CD4-positive, alpha-beta T cell treated with Interleukin-17A for 4 hours (primary cell): ENCODE data around the gene PAM16.
"Not testable (repeated sequence)": the region's sequence is repeated elsewhere in the genome, so short reads cannot be mapped to it uniquely, and the experiment has no call there.

Experiments
- DNase-seq: peaks from one replicate; pipeline ENCODE4 v3.0.0-alpha.2; 2020; ENCODE audit warnings: mixed read lengths

PAM16 gene

DNA sequence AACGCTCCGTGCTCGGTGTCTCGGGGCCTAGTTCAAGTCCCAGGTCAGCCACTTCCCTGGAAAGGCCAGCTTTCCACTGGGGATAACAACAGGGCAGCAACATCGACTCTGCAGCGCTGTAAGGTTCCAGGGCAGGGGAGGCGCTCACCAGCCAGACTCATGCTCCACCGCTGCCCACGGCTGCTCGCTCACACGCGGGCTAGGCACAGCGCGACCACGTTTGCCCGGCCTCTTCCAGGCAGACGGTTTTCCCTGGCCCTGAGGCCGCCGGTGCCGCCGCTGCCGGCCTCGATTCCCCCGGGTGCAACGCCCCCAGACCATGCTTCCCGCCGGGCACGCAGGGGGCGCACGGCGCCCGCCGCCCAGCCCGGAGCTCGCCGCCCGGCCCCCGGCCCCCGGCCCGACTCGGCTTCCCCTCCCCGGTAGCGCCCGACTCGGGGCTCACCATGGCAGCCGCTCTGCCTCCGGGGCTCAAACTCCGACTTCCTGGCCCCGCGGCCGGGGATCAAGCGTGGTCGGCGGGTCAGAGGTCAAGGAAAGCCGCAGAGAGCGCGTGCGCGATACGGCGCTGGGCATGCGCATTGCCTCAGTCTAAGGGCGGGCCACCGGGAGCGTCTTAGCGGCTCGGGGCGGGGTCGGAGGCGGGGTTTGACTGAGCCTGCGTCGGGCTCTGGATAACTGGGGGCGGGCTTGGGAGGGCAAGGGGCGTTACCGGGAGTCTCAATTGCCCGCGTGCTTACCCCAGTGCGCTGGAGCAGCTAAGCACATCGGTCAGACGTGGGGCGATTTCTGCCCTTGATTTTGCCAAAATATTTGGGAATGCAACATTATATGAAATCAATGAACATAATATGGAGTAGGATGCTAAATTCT, at the start of gene PAM16:
Gene PAM16, minus strand, starts transcription at position 535 of the 873 bp plus-strand sequence. Its CDS starts 87 bp downstream, at position 448.
- DNase-seq, result peak; percentile 100

DNA sequence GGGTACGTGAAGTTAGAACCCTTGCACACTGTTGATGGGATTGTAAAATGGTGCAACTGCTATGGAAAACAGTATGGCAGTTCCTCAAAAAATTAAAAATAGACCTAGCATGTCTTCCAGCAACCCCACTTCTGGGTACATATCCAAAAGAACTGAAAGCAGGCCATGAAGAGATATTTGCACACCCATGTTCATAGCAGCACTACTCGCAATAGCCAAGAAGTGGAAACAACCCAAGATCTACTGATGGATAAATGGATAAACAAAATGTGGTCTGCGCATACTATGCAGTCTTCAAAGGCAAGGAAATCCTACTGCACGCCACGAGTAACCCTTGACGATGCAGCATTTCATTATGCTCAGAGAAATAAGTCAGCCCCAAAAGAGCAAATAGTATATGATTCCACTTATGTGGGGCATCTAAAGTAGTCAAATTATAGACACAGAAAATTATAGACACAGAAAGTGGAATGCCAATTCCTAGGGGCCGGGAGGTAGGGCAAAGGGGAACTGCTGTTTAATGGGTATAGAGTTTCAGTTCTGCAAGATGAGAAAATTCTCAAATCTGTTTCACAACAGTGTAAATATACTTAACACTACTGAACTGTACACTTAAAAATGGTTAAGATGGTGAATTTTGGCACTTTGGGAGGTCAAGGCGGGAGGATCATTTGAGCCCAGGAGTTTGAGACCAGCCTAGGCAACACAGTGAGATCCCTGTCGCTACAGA, 48.0 kb upstream of the PAM16 start:
- DNase-seq, result no peak

DNA sequence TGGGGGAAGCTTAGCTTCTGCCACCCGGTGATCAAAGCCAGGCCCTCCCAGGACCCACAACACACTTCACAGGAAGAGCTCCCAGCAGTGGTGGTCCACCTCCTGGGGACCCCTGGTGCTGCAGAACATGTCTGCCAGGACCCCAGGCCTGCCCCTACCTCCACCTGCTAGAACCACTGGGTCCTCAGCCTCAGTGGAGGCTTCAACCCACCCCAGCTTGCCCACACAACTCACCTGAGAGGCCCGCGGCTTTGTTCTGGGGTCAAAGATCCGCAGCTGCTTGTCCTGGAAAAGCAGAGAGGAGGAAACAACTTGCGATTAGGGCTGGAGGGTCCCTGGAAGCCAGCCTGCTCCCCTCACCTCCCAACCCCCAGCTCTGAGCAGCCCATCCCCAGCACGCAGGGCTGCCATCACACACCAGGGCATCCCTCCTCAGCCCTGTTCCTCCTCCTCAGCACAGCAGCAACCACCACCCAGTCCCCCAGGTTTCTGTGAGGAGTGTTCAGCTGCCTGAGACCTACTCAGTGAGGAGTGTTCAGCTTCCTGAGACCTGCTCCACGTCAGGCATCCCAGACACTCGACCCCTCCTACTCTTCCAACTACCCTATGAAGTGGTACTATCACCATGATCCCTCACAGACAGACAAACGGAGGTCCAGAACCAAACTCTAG, 44.1 kb upstream of the PAM16 start:
- no peak for DNase-seq

DNA sequence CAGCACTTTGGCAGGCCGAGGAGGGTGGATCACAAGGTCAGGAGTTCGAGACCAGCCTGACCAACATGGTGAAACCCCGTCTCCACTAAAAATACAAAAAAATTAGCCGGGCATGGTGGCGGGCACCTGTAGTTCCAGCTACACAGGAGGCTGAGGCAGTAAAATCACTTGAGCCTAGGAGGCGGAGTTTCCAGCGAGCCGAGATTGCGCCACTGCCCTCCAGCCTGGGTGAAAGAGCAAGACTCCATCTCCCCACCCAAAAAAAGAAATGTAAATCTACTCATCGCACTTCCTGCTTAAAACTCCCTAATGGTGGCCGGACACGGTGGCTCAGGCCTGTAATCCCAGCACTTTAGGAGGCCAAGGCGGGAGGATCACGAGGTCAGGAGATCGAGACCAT, 42.7 kb upstream of the PAM16 start:
- DNase-seq, result not testable (repeated sequence)

DNA sequence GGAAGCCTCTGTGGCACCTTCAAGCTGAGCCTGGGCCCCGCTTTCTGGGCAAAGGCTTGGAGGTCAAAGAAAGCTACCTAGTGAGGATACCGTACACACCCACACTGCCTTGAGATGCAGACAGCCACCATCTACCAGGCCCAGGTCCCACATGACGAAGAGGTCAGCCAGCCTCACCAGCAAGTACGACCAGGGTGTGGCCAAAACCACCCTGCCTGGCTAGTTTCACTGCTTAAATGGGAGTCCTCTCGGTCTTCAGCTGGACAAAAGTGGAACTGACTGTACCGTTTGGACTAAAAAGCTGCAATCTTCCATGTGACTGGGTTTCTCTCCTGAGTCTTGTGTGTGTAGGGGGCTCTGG, 42.1 kb upstream of the PAM16 start:
- no peak for DNase-seq

DNA sequence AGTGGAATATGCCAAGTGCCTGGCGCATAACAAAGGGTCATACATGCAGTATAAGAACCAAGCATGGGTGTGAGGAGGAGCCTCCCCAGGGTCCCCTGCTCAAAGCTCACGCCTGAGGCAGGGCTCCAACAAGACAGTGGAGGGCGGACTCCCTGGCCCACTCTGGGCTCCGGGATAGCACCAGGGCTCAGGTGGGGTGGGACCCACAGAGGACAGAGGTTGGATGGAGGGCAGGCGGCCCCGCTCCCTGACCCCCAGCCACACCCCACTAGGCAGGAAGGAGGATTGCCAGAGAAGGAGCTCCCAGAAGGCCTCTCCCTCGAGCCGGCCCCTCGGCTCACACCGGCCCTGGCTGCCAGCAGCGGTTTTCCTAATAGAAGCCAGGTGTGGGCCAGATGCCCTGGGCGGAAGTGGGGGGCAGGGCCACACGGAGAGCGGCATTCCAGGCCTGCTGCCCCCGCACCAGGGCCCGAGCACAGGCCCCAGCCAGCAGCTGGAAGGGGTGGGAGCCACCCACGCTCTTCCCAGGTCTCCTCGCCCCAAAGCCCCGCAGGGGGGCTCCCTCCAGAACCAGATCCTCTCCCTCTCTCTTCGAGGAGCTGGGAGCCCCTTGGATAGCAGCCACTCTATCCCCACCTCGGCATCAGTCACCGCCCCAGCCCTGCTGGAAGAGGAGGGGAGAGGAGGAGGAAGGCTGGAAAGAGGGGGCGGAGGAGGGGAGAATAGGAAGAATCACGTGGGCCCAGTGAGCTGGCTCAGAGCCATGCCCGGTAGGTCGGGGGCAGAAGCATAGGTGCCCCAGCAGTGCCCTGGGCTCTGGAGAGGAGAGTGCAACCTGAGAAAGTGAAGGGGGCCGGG, 41.5 kb upstream of the PAM16 start:
- no peak for DNase-seq

DNA sequence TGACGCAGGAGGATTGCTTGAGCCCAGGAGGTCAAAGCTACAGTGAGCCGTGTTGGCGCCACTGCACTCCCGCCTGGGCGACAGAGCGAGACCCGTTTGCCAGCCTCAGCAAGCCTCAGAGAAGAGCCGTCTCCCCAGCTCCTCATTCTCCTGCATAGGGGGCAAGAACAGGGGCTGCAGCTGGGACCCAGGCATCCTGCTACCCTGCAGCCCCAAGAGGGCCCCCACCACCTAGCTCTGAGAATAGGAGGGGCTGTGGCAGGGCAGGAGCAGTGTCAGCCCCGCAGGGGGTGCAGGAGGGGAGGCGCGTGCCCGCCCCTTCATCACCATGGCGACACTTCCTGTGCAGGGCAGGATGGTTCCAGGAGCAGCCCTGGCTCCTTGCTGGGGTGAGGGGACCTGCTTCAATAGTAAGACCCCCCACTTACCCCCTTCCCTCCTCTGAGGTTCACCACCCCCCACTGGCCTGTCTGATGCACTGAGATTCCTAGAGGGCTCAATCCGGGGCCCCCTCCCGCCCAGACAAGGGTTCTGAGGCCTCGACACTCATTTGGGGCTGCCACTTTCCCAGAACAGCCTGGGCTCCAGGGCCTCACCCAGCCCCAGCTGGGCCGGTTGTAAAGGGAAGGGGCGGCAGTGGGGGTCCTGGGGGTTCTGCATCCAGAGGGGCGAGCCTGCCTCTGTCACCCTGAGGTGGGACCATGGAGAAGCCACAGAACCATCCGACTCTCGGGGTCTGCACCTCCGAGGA, 40.7 kb upstream of the PAM16 start:
- no peak for DNase-seq

DNA sequence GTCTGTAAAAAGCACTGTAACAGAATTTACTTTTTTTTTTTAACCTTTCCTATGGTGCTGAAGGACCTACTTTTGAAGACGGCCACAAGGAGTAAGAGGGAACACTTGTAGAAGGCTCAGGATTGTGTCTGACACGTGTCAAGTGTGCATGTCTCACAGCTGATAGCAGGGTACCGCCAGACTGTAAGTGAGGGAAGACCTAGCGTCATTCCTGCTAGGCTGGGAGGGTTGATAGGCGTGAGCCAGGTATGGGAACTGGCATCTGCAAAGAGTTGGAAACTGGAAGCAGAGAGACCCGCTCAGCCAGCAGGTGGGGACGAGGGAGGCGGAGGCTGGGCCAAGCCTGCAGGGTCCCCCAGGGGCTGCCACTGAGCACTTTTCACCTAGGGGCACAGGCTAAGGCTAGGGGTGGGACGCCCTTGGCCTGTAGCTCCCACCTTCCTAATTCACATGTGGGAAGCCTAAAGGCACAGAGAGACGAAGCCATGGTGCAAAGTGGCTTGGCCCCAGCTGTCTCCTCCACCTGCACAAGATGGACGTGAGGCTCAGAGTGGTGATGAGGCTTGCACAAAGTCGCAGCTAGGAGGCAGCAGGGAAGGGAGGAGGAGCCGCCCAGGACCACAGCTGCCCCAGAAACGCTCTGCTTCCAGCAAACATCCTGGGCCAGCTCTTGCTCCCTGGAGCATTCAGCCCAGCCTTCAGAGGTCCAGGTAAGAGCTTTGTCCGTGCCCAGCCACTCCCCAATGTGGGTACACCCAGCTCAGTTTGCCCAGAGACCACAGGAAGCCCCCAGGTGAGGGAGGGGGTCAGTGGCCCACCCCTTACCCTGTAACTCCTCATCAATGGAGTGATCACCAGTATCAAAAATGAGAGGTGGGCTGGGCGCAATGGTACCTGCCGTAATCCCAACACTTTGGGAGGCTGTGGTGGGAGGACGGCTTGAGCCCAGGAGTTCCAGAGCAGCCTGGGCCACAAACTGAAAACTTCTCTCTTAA, 39.4 kb upstream of the PAM16 start:
- no peak for DNase-seq

DNA sequence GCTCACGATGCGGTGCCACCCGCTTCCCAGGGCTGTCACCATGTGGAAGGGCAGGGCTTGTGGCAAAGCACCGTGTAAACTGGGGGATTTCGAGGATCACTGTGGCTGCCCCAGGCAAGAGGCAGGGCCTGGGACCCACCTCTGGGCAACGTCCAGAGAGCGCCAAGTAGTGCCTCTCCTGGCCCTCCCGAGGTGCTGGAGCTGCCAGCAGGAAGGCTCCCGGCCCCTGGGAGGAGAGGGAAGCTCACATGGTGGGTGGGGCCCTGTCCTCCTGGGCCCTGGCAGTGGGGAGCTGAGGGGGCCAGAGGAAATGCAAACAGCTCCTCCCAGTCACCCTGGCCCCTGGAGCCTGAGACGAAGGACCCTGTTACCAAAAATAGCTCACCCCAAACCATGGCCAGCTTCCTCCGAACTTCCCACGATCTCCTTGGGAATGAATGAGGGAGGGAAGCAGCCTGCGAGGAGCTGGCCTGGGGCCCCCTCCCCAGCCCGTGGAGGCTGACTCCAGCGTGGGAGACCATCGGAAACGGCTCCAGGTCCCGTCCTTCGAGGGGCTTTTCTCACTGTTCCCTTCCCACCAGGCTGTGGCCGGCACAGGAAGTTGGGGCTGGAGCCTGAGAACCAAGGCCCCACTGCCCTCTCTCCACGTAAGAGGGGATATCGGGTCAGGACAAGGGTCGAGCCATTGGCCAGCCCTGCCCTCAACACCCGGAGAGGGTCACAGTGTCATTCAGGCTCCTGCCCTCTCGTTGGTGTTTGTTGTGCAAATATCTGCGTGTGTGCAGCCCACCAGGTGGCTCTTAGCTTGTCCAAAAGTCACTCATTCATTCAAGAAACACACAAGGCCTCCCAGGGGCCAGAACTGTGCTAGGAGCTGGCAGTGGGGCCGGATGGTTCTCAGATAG, 38.2 kb upstream of the PAM16 start:
- no peak for DNase-seq

DNA sequence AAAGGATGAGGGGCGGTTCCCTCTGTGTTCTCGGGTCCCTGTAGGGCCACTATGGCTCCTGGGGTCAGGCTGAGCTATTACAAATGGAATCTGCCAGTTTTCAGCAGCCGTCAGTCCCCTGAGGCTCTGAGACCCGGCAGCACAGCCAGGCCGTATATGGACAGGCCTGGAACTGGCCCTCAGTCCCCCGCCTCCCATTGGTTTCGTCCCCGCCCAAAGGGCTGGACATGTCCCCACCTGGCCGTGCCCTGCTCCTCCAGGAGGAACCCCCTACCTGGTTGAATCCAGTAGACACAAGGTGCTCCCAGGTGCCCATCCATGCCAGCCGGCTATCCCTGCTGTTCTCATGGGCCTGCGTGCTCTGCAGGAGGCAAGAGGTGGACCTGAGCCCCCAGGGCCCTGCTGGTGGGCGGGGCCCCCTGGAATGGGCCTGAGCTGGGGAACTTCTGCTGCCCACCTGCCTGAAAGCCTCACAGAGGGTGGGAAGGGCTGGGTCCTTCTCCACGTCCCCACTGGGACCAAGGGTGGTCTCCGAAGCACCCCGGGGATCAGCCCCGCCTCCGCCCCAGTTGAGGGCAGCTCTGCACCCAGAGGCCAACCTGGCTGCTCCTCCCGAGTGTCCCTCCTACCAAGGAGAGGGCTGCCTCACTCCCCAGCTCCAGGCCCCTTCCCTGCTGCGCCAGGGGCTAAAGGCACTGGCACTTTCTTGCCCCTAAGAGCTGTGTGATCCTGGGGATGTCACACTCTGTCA, 37.3 kb upstream of the PAM16 start:
- DNase-seq, result no peak

DNA sequence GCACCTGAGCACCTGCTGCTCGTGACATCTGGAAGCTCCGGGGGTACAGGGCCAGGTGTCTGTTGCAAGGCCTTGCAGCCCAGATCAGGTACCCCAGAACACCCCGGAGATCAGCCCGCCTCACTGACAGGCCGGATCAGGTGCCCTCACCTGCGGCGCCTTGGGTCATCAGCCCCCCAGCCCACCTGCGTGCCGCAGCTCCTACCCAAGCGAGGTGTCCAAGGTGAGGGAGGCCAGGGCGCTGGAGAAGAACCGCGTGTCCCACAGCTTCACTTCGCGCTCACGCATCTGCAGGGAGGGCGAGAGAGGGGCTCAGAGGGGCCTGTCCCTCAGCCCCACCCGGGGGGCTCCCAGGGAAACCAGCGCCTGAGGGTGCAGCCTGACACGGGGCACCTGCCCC, 36.7 kb upstream of the PAM16 start:
- DNase-seq, result no peak

DNA sequence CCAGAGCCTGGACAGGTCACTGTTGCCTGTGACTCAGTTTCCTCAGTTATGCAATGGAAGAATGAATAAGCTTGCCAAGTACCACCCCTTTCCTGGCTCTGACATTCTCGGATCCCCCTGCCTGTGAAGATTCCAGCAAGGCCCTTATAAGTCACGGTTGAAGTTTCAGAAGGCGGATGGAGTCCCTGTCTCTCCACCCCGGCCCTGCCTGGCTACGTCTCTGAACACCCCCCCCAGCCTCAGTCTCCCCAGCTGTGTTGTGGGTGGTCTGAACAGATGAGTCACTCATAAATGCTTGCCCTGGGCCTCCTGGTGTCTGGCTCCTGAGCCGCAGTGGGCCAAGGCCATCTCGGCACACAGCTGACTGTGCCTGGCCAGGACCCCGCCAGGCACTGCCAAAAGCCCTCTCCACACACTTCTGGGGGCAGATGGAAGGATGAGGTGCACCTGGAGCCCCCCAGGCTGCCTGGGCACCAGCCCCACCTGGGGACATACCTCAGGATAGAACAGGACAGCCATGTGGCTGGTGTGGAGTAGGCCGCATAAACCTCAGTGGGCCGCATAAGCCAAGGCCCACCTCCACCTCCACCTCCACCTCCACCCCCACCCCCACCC, 35.9 kb upstream of the PAM16 start:
- DNase-seq, result no peak

DNA sequence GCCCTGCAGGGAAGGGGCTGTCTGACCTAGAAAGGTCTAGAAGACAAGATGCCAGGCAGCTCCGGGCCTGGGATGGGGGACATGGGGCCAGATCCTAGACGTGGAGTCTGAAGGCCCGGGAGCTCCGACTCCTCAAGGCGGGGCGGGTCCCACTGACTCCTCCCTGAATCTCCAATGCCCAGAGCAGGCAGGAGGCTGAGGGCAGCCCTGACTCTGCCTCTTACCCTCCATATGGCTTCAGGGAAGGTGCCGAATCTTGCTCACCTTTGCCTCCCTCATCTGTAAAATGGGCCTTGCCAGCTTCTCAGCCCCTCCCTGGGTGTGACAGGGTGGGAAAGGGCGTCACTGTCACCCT, 35.3 kb upstream of the PAM16 start:
- no peak for DNase-seq

DNA sequence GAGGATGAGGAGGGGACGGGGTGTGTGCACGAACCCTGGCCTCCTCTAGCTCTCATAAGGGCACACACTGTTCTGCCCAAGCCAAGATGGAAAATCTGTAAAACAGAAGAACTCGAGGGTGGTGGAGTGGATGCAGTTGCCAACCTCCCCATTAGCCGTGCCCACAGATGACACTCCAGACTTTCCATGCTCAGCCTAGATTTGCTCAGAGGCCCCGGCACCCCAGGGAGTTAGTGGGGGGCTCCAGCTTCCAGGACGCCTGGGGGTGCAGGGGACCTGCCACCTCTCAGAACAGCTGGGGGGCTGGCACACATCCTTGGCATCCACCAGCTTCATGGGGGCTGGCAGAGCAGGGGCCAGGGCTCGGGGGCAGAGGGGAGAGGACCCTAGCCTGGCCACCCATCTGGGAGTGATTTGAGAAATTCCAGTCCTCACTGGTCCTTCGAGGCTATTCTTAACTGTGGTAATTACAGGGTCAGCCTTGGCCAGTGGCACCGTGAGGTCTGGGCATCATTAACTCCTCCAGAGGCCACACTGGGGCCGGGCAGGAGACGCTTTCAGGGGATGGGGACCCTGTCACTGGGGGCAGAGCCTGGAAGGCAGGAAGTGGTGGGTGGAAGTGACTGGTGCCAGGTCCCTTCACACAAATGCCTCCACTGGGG, 34.8 kb upstream of the PAM16 start:
- DNase-seq, result no peak

DNA sequence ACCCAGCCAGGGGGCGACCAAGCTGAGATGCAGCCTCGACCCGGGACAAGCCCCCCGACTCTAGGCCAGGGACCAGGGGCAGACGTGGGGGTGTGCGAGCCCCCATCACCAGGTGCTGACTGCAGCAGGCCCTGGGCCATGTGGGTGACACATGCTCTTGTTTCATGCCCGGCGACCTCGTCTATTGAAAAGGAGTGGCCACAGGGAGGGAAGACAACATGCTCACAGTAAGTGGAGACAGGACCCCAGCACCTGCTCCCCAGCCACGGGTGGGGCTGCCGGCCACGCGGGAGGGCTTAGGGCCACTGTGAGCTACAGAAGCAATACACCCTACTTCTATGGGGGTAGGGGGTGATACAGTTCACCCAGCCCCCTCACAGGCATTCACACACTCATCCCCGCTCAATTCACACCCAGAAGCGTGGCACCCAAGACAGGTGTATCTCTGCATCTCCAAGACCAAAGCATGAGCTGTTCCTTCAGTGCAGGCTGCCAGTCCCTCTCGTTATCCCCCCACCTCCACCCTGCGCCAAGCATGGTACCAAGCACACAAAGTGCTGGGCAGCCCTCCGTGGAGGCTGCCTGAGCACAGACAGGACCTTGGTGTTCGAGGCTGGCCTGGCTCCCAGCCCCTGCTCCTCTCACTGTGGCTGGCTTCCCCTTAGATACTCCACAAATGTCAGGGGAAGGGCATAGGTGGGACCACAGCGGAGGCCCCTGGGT, 34.1 kb upstream of the PAM16 start:
- DNase-seq, result no peak

DNA sequence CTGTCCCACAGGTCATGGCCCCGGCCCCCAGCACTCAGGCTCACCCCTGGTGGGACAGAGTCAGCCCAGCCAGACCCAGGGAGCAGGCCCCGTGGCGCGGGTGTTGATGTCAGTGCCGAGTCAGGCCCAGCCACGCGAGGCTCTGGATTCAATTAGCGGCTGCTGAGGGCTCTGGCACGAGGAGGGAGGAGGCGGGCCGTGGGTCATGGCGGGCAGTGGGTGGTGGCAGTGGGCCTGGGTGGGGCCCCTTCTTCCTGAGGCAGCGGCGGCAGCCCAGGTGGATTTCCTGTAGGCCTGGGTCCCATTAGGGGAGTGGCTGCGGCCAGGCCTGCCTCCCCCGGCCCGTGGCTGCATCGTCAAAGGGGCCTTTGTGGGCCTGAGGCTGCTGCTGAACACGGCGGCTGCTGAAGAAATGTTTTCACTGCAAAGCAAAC, 33.4 kb upstream of the PAM16 start:
- DNase-seq, result no peak
